Spleen (tissue), 11 donors: Measurements from ENCODE around the gene PPM1A. TPM values are rescaled to one million over a fixed set of nuclear protein-coding genes. Genes with fewer than 3 reads are reported as not detected.

ENCODE experiments used
- DNase-seq: peaks from one replicate; pipeline ENCODE4 v3.0.0-alpha.2; 2020
- H3K27ac ChIP-seq, 8 donors: fragments of 200-600 bp; sonication (generic) in 7 of 8; 1 replicate in 4 of 8; 2 replicates in 4 of 8; pipeline versions ENCODE4 v1.5.0 to v1.8.0; 2016 to 2021; ENCODE audit warnings: inconsistent platforms in 4 of 8, mild to moderate bottlenecking in 4 of 8, moderate library complexity in 1 of 8
- H3K27me3 ChIP-seq, 7 donors: fragments of 200-600 bp; sonication (generic) in 6 of 7; replicated peaks in 1 of 7; 1 replicate in 4 of 7; 2 replicates in 3 of 7; pipeline versions ENCODE4 v1.5.0 to v1.8.0; 2016 to 2021; ENCODE audit warnings: inconsistent platforms in 3 of 7, mild to moderate bottlenecking in 1 of 7
- H3K36me3 ChIP-seq, 6 donors: fragments of 200-600 bp; sonication (generic) in 5 of 6; 1 replicate in 4 of 6; 2 replicates in 2 of 6; pipeline versions ENCODE4 v1.5.0 to v1.8.0; 2016 to 2021; ENCODE audit warnings: inconsistent platforms in 2 of 6
- H3K4me1 ChIP-seq, 6 donors: fragments of 200-600 bp; sonication (generic) in 5 of 6; 1 replicate in 3 of 6; 2 replicates in 3 of 6; pipeline versions ENCODE4 v1.5.0 to v1.8.0; 2016 to 2021; ENCODE audit warnings: inconsistent platforms in 3 of 6
- H3K4me3 ChIP-seq, 8 donors: fragments of 200-600 bp; sonication (generic) in 7 of 8; 1 replicate in 4 of 8; 2 replicates in 4 of 8; pipeline versions ENCODE4 v1.5.0 to v1.8.0; 2016 to 2021; ENCODE audit warnings: inconsistent platforms in 4 of 8, mild to moderate bottlenecking in 4 of 8, moderate library complexity in 2 of 8
- H3K9me3 ChIP-seq, 8 donors: fragments of 200-600 bp; sonication (generic) in 7 of 8; 1 replicate in 4 of 8; 2 replicates in 4 of 8; pipeline versions ENCODE4 v1.5.0 to v1.8.0; 2016 to 2021; ENCODE audit warnings: inconsistent platforms in 4 of 8
- POLR2A ChIP-seq, 3 donors: fragments of 450-650 bp; IDR thresholded peaks; one replicate each; pipeline ENCODE4 v1.5.1; 2017; ENCODE audit warnings: antibody characterized with exemption in 3 of 3, mild to moderate bottlenecking in 1 of 3
- POLR2AphosphoS5 ChIP-seq, 3 donors: sonication (generic); formaldehyde crosslinking; IDR thresholded peaks; one replicate each; pipeline ENCODE4 v1.5.1; 2017; ENCODE audit warnings: antibody characterized with exemption in 3 of 3
- WGBS, 5 donors: extraction: QIAGEN DNeasy Blood & Tissue Kit in 3 of 5; methylation state at CpG; one replicate each; pipeline versions ENCODE4 v1.1.5 to v1.1.7; 2013 to 2018; 5-methylcytosine and 5-hydroxymethylcytosine counted together
- intact Hi-C: fragments of 100-400 bp; cut with DNase I; formaldehyde crosslinking; loops from one replicate; pipeline ENCODE4 v1.15.0; 2023; ENCODE audit warnings: low total_unique reads
- polyA plus RNA-seq, 3 donors: library from polyadenylated mRNA; stranded (reverse); fragments of 200-250 nt; gene quantifications; one replicate each; pipeline ENCODE4 v1.2.1, GENCODE V29; 2013
- total RNA-seq, 7 donors: library from RNA; depleted of rRNA in 3 of 7; stranded (reverse); fragments of >200 nt in 3 of 7; fragmentation: NEBNext Ultra II Directional in 4 of 7; extraction: Animal tissue kit (Norgen Biotek cat#: 25700) in 4 of 7; gene quantifications; one replicate each; pipeline versions ENCODE4 v1.1.0 to v1.2.1, GENCODE V29; 2016 to 2021
- TF ChIP-seq, protein P1 (sequence below), 11 experiments: fragments of 200-600 bp in 7 of 11; fragments of 450-650 bp in 4 of 11; sonication (generic) in 4 of 11; IDR thresholded peaks in 8 of 11; conservative IDR thresholded peaks in 3 of 11; 1 replicate in 7 of 11; 2 replicates in 4 of 11; pipeline versions ENCODE4 v1.4.0 to v1.8.0; 2016 to 2021; ENCODE audit warnings: antibody characterized with exemption in 11 of 11, inconsistent platforms in 4 of 11, mild to moderate bottlenecking in 1 of 11
- donor health status: healthy with polysubstance abuse.
- donor health status: DM: no; HTN: no; CAD: no; lungs with moderate emphysema.
- donor health status: DM: no; HTN: no; CAD: no.
- donor health status: Bipolar disorder and iron deficiency.
- donor health status: healthy.
- donor health status: DM: no; HTN: no; CAD: no.
- donor health status: DM: yes; HTN: yes; CAD: no.

The PPM1A gene
- total and polyA plus RNA-seq, 10 donors: 15.5 to 63.0 (median 45.0) TPM

DNA sequence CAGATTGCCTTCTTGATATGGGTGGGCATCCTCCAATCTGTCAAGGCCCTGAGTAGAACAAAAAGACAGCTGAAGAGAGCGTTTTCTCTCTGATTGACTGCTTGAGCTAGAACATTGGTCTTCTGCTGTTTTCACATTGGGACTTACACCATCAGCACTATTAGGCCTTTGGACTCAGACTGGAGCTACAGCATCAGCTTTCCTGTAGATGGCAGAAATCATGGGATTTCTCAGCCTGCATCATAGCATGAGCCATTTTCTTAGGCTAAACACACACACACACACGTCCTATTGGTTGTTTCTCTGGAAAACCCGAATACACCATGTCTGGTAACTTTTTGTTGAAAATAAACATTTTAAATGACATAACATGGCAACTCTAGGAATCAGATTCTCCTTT lies 15.8 kb upstream of the PPM1A start:
- intact Hi-C loops: no loop called here
- DNase-seq: no peak
- WGBS, 5 donors: 76 to 91% (median 85%) methylated on average over 3 of the region's 3 CpGs

DNA sequence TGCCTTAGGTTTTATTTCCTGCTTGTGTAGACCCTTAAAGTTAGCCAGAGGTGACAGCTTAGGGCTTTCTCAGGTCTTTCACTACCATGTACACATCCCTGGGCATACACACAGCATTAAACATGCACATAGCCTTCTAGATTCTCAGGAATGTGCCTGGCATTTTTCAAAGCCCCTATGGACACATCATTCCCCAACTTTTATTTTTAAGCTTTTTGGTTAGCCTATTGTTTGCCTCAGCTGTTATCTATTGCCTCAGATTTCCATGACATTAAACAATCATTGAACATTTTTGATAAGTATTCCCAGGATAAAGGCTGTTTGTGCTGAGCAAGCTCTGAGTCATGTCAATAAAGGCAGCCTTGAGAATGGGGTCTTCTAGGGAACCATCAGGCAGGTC lies 15.1 kb upstream of the PPM1A start:
- intact Hi-C loops: no loop called here

More for the DNA sequence above, 15.8 kb upstream of the PPM1A start:
- H3K36me3 ChIP-seq: no peaks in the 10 kb centered on the region
- peaks cover 0 to 28% (median 19%) of the 10 kb centered on the region in 8 donors for H3K9me3 ChIP-seq
- no peaks in the 10 kb centered on the region for H3K4me1 ChIP-seq
- TF ChIP-seq, protein P1, sequence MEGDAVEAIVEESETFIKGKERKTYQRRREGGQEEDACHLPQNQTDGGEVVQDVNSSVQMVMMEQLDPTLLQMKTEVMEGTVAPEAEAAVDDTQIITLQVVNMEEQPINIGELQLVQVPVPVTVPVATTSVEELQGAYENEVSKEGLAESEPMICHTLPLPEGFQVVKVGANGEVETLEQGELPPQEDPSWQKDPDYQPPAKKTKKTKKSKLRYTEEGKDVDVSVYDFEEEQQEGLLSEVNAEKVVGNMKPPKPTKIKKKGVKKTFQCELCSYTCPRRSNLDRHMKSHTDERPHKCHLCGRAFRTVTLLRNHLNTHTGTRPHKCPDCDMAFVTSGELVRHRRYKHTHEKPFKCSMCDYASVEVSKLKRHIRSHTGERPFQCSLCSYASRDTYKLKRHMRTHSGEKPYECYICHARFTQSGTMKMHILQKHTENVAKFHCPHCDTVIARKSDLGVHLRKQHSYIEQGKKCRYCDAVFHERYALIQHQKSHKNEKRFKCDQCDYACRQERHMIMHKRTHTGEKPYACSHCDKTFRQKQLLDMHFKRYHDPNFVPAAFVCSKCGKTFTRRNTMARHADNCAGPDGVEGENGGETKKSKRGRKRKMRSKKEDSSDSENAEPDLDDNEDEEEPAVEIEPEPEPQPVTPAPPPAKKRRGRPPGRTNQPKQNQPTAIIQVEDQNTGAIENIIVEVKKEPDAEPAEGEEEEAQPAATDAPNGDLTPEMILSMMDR (IDR thresholded peaks at IDR 0.05 in 8 of 11, conservative IDR thresholded peaks at IDR 0.05 in 3 of 11): no peak
- TF ChIP-seq POLR2A (IDR thresholded peaks at IDR 0.05) (no peak), POLR2AphosphoS5 (IDR thresholded peaks at IDR 0.05) (no peak)
- H3K27me3 ChIP-seq: no peaks in the 10 kb centered on the region
- no peak overlapping the region for H3K4me3 ChIP-seq
- H3K27ac ChIP-seq: no peak overlapping the region

DNA sequence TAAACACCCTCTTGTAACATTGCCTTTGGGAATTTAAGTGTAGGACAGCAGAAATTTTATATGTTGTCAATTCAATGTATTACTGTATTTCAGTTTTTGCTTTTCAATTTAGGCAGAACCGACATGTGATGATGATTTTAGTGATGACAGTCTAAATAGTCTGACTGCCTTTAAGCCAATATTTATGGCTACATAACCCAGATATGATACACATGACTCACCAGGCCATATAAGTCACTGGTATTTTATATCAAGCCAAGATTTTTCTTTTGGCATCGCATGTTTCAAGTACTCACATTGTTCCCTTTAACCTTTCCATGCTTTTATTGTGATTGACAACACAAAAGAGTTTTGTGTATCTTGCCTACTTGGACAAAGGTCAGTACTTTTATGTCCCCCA lies 13.6 kb upstream of the PPM1A start:
- H3K36me3 ChIP-seq: no peaks in the 10 kb centered on the region
- H3K27me3 ChIP-seq: no peaks in the 10 kb centered on the region
- no peak for TF ChIP-seq POLR2AphosphoS5 (IDR thresholded peaks at IDR 0.05)
- TF ChIP-seq POLR2A (IDR thresholded peaks at IDR 0.05): no peak
- TF ChIP-seq, protein P1 (IDR thresholded peaks at IDR 0.05 in 8 of 11, conservative IDR thresholded peaks at IDR 0.05 in 3 of 11): no peak
- 73 to 82% (median 74%) methylated on average over 2 of the region's 2 CpGs for WGBS, 5 donors
- no peak overlapping the region for H3K27ac ChIP-seq
- intact Hi-C loops: no loop called here
- no peak for DNase-seq
- H3K9me3 ChIP-seq: peaks cover 0 to 28% (median 19%) of the 10 kb centered on the region in 8 donors
- H3K4me1 ChIP-seq: no peaks in the 10 kb centered on the region
- H3K4me3 ChIP-seq: no peak overlapping the region

More for the DNA sequence above, 15.1 kb upstream of the PPM1A start:
- no peaks in the 10 kb centered on the region for H3K27me3 ChIP-seq
- no peak overlapping the region for H3K4me3 ChIP-seq
- no peaks in the 10 kb centered on the region for H3K36me3 ChIP-seq
- no peak for DNase-seq
- peaks cover 0 to 28% (median 19%) of the 10 kb centered on the region in 8 donors for H3K9me3 ChIP-seq
- no peak for TF ChIP-seq POLR2A (IDR thresholded peaks at IDR 0.05)
- TF ChIP-seq, protein P1 (IDR thresholded peaks at IDR 0.05 in 8 of 11, conservative IDR thresholded peaks at IDR 0.05 in 3 of 11): no peak
- no peak for TF ChIP-seq POLR2AphosphoS5 (IDR thresholded peaks at IDR 0.05)
- no peaks in the 10 kb centered on the region for H3K4me1 ChIP-seq
- H3K27ac ChIP-seq: no peak overlapping the region

DNA sequence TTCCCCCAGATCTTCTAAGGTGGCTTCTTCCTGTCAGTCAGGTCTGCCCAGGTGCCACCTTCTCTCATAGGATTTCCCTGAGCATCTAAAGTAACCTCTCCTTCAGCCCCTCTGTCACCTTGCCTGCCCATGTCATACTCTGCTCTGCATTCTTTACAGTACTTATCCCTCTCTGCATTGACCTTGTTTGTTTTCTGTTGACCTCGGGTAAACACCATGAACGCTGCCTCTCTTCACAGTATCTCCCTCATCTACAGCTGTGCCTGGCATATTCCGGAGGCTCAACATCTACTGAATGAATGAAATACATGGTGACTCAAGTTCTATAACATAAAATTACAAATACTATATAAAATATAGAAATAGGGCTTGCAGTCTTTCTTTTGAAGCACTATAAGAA lies 10.1 kb upstream of the PPM1A start:
- WGBS, 5 donors: 81 to 93% (median 85%) methylated on average over 3 of the region's 3 CpGs
- intact Hi-C loops: no loop called here
- TF ChIP-seq POLR2AphosphoS5 (IDR thresholded peaks at IDR 0.05) (no peak), POLR2A (IDR thresholded peaks at IDR 0.05) (no peak)
- TF ChIP-seq, protein P1 (IDR thresholded peaks at IDR 0.05 in 8 of 11, conservative IDR thresholded peaks at IDR 0.05 in 3 of 11): no peak
- Histone ChIP-seq H3K4me1 (peaks cover 0 to 8% (median 0%) of the 10 kb centered on the region in 6 donors), H3K27me3 (no peaks in the 10 kb centered on the region), H3K9me3 (no peaks in the 10 kb centered on the region), H3K36me3 (no peaks in the 10 kb centered on the region), H3K27ac (no peak overlapping the region), H3K4me3 (no peak overlapping the region)
- DNase-seq: no peak
